NB4 (cell line): ENCODE measurements around the gene CATSPER1.

Source experiments
- POLR2A ChIP-seq: IDR thresholded peaks from 2 replicates; pipeline ENCODE4 v1.6.1; 2011; ENCODE audit warnings: mild to moderate bottlenecking; ENCODE audit not compliant: insufficient read length; ENCODE audit errors: extremely low read depth
- TF ChIP-seq, protein P1 (sequence below): IDR thresholded peaks from one replicate; pipeline ENCODE4 v1.5.1; 2012; ENCODE audit warnings: low read depth, low read length

- TF ChIP-seq, protein P1, sequence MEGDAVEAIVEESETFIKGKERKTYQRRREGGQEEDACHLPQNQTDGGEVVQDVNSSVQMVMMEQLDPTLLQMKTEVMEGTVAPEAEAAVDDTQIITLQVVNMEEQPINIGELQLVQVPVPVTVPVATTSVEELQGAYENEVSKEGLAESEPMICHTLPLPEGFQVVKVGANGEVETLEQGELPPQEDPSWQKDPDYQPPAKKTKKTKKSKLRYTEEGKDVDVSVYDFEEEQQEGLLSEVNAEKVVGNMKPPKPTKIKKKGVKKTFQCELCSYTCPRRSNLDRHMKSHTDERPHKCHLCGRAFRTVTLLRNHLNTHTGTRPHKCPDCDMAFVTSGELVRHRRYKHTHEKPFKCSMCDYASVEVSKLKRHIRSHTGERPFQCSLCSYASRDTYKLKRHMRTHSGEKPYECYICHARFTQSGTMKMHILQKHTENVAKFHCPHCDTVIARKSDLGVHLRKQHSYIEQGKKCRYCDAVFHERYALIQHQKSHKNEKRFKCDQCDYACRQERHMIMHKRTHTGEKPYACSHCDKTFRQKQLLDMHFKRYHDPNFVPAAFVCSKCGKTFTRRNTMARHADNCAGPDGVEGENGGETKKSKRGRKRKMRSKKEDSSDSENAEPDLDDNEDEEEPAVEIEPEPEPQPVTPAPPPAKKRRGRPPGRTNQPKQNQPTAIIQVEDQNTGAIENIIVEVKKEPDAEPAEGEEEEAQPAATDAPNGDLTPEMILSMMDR: no peak
- TF ChIP-seq POLR2A: no peak
These were observed 13.5 kb upstream of the CATSPER1 start for GRCh38 chr11:66039765-66040164.
